Right atrium auricular region (tissue), 2 donors: Measurements from ENCODE around the gene NMNAT2. TPM values are rescaled to one million over a fixed set of nuclear protein-coding genes. Genes with fewer than 3 reads are reported as not detected.

Experiments
- DNase-seq: peaks from one replicate; pipeline ENCODE4 v3.0.0-alpha.2; 2019; ENCODE audit warnings: low spot score
- H3K27ac ChIP-seq, 2 donors: fragments of 200-600 bp; sonication (generic); 1 replicate in 1 of 2; 2 replicates in 1 of 2; pipeline ENCODE4 v1.5.1; 2016 to 2019
- H3K27me3 ChIP-seq, 2 donors: fragments of 200-600 bp; sonication (generic); one replicate each; pipeline versions ENCODE4 v1.5.1 to v1.6.0; 2017 to 2019
- H3K36me3 ChIP-seq: fragments of 200-600 bp; sonication (generic); one replicate; pipeline ENCODE4 v1.5.1; 2016
- H3K4me1 ChIP-seq, 2 donors: fragments of 200-600 bp; sonication (generic); one replicate each; pipeline versions ENCODE4 v1.5.1 to v1.6.0; 2017 to 2019
- H3K4me3 ChIP-seq, 2 donors: fragments of 200-600 bp; sonication (generic); 1 replicate in 1 of 2; 2 replicates in 1 of 2; pipeline ENCODE4 v1.5.1; 2017 to 2019; ENCODE audit warnings: mild to moderate bottlenecking in 1 of 2, moderate library complexity in 1 of 2
- H3K9me3 ChIP-seq, 2 donors: fragments of 200-600 bp; sonication (generic); one replicate each; pipeline ENCODE4 v1.5.1; 2019
- total RNA-seq, 2 donors: library from RNA; depleted of rRNA; stranded (reverse); fragments of >200 nt; gene quantifications; one replicate each; pipeline ENCODE4 v1.1.0, GENCODE V29; 2016
- TF ChIP-seq, protein P1 (sequence below), 2 donors: fragments of 200-600 bp; sonication (generic); IDR thresholded peaks; one replicate each; pipeline ENCODE4 v1.5.1; 2019; ENCODE audit warnings: antibody characterized with exemption in 2 of 2

NMNAT2 gene
- total RNA-seq, 2 donors from 2014 or later, result 38.6 to 40.0 TPM

DNA sequence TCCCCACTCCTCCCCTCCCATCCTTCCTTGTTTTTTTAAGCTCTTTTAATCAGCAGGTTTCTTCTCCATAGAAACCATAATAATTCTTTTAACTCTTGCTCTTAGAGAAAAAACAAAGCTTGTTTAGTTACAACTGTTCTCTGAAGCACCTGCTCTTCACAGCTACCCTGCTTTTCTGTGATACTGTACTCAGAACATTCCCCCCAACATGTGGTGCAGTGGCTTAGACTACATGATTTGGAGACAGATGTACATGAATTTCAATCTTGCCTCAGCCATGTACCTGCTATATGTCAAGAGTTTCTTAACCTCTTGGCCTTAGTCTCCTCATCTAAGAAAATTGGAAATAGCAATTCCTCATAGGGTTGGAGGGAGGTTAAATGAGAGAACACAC is 198.6 kb downstream of the NMNAT2 start:
- Histone ChIP-seq H3K36me3 (no peaks in the 10 kb centered on the region), H3K4me1 (peaks cover 0 to 18% of the 10 kb centered on the region in 2 donors), H3K27ac (no peak overlapping the region), H3K27me3 (no peaks in the 10 kb centered on the region), H3K4me3 (no peak overlapping the region), H3K9me3 (no peaks in the 10 kb centered on the region)
- no peak for DNase-seq
- TF ChIP-seq, protein P1, sequence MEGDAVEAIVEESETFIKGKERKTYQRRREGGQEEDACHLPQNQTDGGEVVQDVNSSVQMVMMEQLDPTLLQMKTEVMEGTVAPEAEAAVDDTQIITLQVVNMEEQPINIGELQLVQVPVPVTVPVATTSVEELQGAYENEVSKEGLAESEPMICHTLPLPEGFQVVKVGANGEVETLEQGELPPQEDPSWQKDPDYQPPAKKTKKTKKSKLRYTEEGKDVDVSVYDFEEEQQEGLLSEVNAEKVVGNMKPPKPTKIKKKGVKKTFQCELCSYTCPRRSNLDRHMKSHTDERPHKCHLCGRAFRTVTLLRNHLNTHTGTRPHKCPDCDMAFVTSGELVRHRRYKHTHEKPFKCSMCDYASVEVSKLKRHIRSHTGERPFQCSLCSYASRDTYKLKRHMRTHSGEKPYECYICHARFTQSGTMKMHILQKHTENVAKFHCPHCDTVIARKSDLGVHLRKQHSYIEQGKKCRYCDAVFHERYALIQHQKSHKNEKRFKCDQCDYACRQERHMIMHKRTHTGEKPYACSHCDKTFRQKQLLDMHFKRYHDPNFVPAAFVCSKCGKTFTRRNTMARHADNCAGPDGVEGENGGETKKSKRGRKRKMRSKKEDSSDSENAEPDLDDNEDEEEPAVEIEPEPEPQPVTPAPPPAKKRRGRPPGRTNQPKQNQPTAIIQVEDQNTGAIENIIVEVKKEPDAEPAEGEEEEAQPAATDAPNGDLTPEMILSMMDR (IDR thresholded peaks at IDR 0.05), result no peak

DNA sequence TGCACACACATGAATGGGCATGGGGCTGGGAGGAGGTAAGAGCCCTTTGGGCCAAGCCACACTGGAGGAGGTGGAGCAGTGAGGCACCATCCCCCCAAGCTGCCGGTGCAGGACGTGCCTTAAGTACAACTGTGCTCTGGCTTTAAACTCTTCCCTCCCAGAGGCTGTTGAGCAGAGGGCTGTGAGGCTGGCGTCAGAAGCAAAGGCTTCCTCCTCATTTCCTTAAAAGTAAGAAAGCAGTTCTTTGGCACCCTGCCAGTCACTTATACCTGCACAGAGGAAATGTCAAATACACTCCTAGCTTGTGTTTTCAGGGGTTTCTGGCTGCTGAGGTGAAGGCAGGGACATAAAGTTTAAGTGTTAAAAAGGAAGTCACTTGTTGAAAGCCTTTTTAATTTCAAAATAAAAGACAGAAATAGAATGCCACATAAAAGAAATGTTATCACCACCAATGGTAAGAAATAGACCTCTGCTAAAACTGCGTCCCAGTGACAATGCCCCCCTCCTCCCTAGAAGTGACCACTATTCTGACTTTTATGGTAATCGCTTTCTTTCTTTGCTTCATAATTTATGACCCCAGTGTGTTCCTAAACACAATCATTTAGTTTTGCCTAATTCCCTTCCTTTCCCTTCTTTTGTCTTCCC is 199.1 kb downstream of the NMNAT2 start:
- H3K27ac ChIP-seq, result peak overlapping the region; percentile 61 to 74
- H3K36me3 ChIP-seq, result no peaks in the 10 kb centered on the region
- H3K27me3 ChIP-seq, result no peaks in the 10 kb centered on the region
- no peak overlapping the region for H3K4me3 ChIP-seq
- H3K9me3 ChIP-seq, result no peaks in the 10 kb centered on the region
- TF ChIP-seq, protein P1 (IDR thresholded peaks at IDR 0.05), result no peak
- peaks cover 0 to 18% of the 10 kb centered on the region in 2 donors for H3K4me1 ChIP-seq
- DNase-seq, result no peak

DNA sequence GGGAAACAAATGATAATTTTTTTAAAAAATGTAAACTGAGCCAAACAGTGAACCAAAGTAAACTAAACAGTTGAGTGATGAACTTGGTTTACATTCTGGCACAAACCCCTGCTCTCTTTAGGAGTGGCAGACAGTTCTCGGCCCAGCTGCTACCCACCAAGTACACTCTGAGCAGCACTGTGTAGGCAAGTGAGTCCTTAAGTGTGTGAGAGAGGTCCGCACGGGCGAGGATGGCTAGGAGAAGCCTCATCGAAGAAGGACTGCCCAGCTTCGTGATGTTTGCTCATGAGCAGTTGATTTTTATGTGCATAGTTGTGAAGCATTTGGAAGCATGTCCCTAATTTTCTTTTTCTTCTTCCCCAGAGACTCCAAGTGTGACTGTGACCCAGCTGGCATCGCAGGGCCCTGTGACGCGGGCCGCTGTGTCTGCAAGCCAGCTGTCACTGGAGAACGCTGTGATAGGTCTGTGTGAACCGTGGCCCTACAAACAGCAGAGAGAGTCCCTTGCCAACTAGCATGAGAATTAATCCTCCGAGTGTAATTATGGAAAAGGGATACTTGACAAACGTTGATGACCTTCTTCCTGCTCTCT is 200.1 kb downstream of the NMNAT2 start:
- Histone ChIP-seq H3K4me1 (peaks cover 0 to 18% of the 10 kb centered on the region in 2 donors), H3K27me3 (no peaks in the 10 kb centered on the region), H3K27ac (peak overlapping the region; percentile 61 to 74), H3K9me3 (no peaks in the 10 kb centered on the region), H3K36me3 (no peaks in the 10 kb centered on the region), H3K4me3 (no peak overlapping the region)
- peak; percentile 75 for DNase-seq
- TF ChIP-seq, protein P1 (IDR thresholded peaks at IDR 0.05), result no peak

DNA sequence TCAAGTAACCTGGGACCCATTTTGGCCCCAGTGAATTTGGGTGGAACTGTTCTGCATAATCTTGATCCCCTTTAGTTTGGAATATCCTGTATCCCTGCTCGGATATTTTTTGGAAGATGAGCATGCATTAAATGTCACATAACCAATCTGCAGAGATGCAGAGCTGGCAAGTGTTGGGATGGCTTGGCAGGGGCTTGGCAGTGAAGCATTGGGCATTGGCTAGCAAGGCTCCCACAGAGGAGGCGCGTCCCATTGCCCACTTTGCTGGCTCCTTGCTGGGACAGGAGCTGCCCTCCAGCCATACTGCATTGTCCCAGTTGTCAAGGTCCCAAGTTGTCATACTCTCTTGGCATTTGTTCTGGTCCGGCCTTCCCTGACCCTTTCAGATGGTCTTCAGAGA is 202.2 kb downstream of the NMNAT2 start:
- TF ChIP-seq, protein P1 (IDR thresholded peaks at IDR 0.05), result no peak
- no peak for DNase-seq
- no peak overlapping the region for H3K4me3 ChIP-seq
- no peaks in the 10 kb centered on the region for H3K36me3 ChIP-seq
- H3K9me3 ChIP-seq, result no peaks in the 10 kb centered on the region
- H3K4me1 ChIP-seq, result peaks cover 0 to 18% of the 10 kb centered on the region in 2 donors
- H3K27me3 ChIP-seq, result no peaks in the 10 kb centered on the region
- no peak overlapping the region for H3K27ac ChIP-seq

DNA sequence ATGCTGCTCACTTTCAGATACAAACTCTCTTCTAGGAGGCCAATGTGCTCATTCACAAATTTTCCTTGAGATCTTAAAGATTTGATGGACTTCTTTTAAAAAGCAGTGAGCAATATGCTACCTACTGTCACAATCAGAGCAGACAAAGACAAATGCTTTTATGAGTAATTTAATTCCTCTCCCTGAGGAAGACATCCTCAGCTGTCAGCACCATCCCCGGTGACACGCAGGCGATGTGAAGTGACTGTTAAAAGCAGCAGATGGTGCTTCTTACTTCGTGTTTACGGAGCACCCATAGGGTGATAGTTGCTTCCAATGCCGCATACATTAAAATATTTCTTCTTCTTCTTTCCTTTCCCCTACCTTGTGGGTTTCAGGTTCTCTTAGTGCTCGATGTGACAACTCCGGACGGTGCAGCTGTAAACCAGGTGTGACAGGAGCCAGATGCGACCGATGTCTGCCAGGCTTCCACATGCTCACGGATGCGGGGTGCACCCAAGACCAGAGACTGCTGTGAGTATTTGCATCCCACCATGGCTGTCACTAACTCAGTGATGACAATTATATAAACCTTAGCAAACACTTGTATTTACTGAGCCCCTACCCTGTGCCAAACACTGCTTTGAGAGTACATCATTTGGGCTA is 203.0 kb downstream of the NMNAT2 start:
- H3K4me1 ChIP-seq, result peaks cover 0 to 18% of the 10 kb centered on the region in 2 donors
- no peaks in the 10 kb centered on the region for H3K36me3 ChIP-seq
- H3K4me3 ChIP-seq, result no peak overlapping the region
- DNase-seq, result no peak
- H3K27me3 ChIP-seq, result no peaks in the 10 kb centered on the region
- H3K27ac ChIP-seq, result no peak overlapping the region
- TF ChIP-seq, protein P1 (IDR thresholded peaks at IDR 0.05), result no peak
- no peaks in the 10 kb centered on the region for H3K9me3 ChIP-seq
